HEK293T (cell line): Measurements from ENCODE around the gene SPINK4.

Experiments
- CTCF ChIA-PET: fragments of 350-600 bp; formaldehyde crosslinking; extraction: SDS; loops from one replicate; lab custom pipeline; 2021; ENCODE audit warnings: antibody characterized with exemption, inconsistent platforms; lab: Yijun Ruan, JAX
- POLR2A ChIA-PET: fragments of 350-600 bp; formaldehyde crosslinking; extraction: SDS; loops from one replicate; lab custom pipeline; 2020; ENCODE audit warnings: antibody characterized with exemption, inconsistent platforms; lab: Yijun Ruan, JAX
- DNase-seq: peaks from one replicate; pipeline ENCODE4 v3.0.0; 2012; ENCODE audit warnings: mixed read lengths; ENCODE audit errors: extremely low spot score
- ARNT ChIP-seq: fragments of 450-650 bp; IDR thresholded peaks from 2 replicates; pipeline ENCODE4 v1.6.1; 2017; ENCODE audit warnings: mild to moderate bottlenecking
- BHLHE40 ChIP-seq: fragments of 450-650 bp; IDR thresholded peaks from 2 replicates; pipeline ENCODE4 v1.6.1; 2016; ENCODE audit warnings: mild to moderate bottlenecking, moderate library complexity, borderline replicate concordance
- CTBP1 ChIP-seq: fragments of 450-650 bp; IDR thresholded peaks from 2 replicates; pipeline ENCODE4 v1.6.1; 2016; ENCODE audit warnings: borderline replicate concordance
- ELF4 ChIP-seq: fragments of 450-650 bp; IDR thresholded peaks from 2 replicates; pipeline ENCODE4 v1.6.1; 2017; ENCODE audit warnings: antibody characterized with exemption
- FOXA1 ChIP-seq: fragments of 450-650 bp; IDR thresholded peaks from 2 replicates; pipeline ENCODE4 v1.6.1; 2016; ENCODE audit warnings: mild to moderate bottlenecking
- FOXK2 ChIP-seq: fragments of 450-650 bp; IDR thresholded peaks from 2 replicates; pipeline ENCODE4 v1.6.1; 2016; ENCODE audit warnings: mild to moderate bottlenecking
- FOXM1 ChIP-seq: fragments of 450-650 bp; IDR thresholded peaks from 2 replicates; pipeline ENCODE4 v1.6.1; 2017; ENCODE audit warnings: mild to moderate bottlenecking, borderline replicate concordance
- HDGF ChIP-seq: fragments of 450-650 bp; IDR thresholded peaks from 2 replicates; pipeline ENCODE4 v1.6.1; 2017; ENCODE audit warnings: antibody characterized with exemption, borderline replicate concordance
- L3MBTL2 ChIP-seq: fragments of 450-650 bp; conservative IDR thresholded peaks from 2 replicates; pipeline ENCODE4 v1.6.1; 2016; ENCODE audit warnings: mild to moderate bottlenecking
- LEF1 ChIP-seq: fragments of 450-650 bp; IDR thresholded peaks from 2 replicates; pipeline ENCODE4 v1.6.1; 2017; ENCODE audit warnings: mild to moderate bottlenecking, borderline replicate concordance
- NFRKB ChIP-seq: fragments of 450-650 bp; IDR thresholded peaks from 2 replicates; pipeline ENCODE4 v1.6.1; 2016; ENCODE audit warnings: mild to moderate bottlenecking, moderate library complexity
- PKNOX1 ChIP-seq: fragments of 450-650 bp; IDR thresholded peaks from 2 replicates; pipeline ENCODE4 v1.6.1; 2016
- SP1 ChIP-seq: fragments of 450-650 bp; IDR thresholded peaks from 2 replicates; pipeline ENCODE4 v1.6.1; 2017
- SUZ12 ChIP-seq: fragments of 450-650 bp; IDR thresholded peaks from 2 replicates; pipeline ENCODE4 v1.6.1; 2016; ENCODE audit warnings: mild to moderate bottlenecking
- TARDBP ChIP-seq: fragments of 450-650 bp; IDR thresholded peaks from 2 replicates; pipeline ENCODE4 v1.6.1; 2016
- ZNF384 ChIP-seq: fragments of 450-650 bp; IDR thresholded peaks from 2 replicates; pipeline ENCODE4 v1.6.1; 2016

SPINK4 gene

GRCh38 chr9:33211695-33212393, 28.1 kb upstream of the SPINK4 start:
- ChIA-PET POLR2A (interaction anchor here (0.8 kb wide), 1 partner anchor 45 kb away, joined by 5 read pairs; the partner anchor contains the start of gene B4GALT1), CTCF (no interaction called here)
- TF ChIP-seq LEF1 (no peak), ELF4 (no peak)
- peak; percentile 51 for DNase-seq

GRCh38 chr9:33220681-33221567, 19.0 kb upstream of the SPINK4 start:
- ChIA-PET CTCF (no interaction called here), POLR2A (no interaction called here)
- no peak for TF ChIP-seq HDGF
- TF ChIP-seq TARDBP, result no peak
- TF ChIP-seq PKNOX1, result no peak
- no peak for TF ChIP-seq SP1
- no peak for DNase-seq

- no peak for DNase-seq
- TF ChIP-seq FOXM1, result no peak
- no peak for TF ChIP-seq LEF1
- TF ChIP-seq ARNT, result no peak
- CTCF ChIA-PET, result no interaction called here
- POLR2A ChIA-PET, result no interaction called here
Measured at GRCh38 chr9:33221568-33221884, 18.4 kb upstream of the SPINK4 start.

GRCh38 chr9:33222031-33222430, 17.9 kb upstream of the SPINK4 start:
- ChIA-PET POLR2A (no interaction called here), CTCF (no interaction called here)
- no peak for DNase-seq
- TF ChIP-seq ZNF384 (no peak), SUZ12 (no peak), FOXA1 (no peak), L3MBTL2 (no peak), NFRKB (no peak), ARNT (no peak), TARDBP (no peak), FOXM1 (no peak), FOXK2 (no peak), LEF1 (no peak), PKNOX1 (no peak), CTBP1 (no peak), BHLHE40 (no peak), HDGF (no peak), ELF4 (no peak), SP1 (no peak)

- CTCF ChIA-PET, result no interaction called here
- TF ChIP-seq ELF4 (no peak), FOXK2 (no peak), NFRKB (no peak), FOXA1 (no peak), ARNT (no peak), SP1 (no peak)
- DNase-seq, result no peak
- POLR2A ChIA-PET, result no interaction called here
Measured at GRCh38 chr9:33223696-33224095, 16.3 kb upstream of the SPINK4 start.

GRCh38 chr9:33225319-33226147, 14.4 kb upstream of the SPINK4 start:
- DNase-seq, result peak; percentile 60
- CTCF ChIA-PET, result interaction anchor here (0.6 to 0.9 kb wide), 3 partner anchors 143 to 146 kb away, joined by 3 read pairs; no protein-coding TSS in a partner anchor
- peak; percentile 96 for TF ChIP-seq PKNOX1
- TF ChIP-seq ELF4, result no peak
- no peak for TF ChIP-seq FOXK2
- no peak for TF ChIP-seq ARNT
- POLR2A ChIA-PET, result no interaction called here

GRCh38 chr9:33227008-33227398, 13.0 kb upstream of the SPINK4 start:
- TF ChIP-seq CTBP1 (no peak), ELF4 (no peak)
- no peak for DNase-seq
- CTCF ChIA-PET, result interaction anchor here (0.6 to 1.1 kb wide), 3 partner anchors 8 to 54 kb away, joined by 3 read pairs; no protein-coding TSS in a partner anchor
- POLR2A ChIA-PET, result interaction anchor here (0.8 kb wide), 1 partner anchor 145 kb away, joined by 3 read pairs; no protein-coding TSS in a partner anchor
